ENCODE measurements around the gene FKBP8. TPM values are rescaled to one million over a fixed set of nuclear protein-coding genes. Genes with fewer than 3 reads are reported as not detected.

The FKBP8 gene
- total RNA-seq, 1 experiment from 2014 or later = 231 TPM

- H3K4me2 ChIP-seq = peak within 1 kb of the TSS; percentile 84
- H4K20me1 ChIP-seq (ENCODE audit: insufficient read depth) = no peaks in the 10 kb centered on the region
- H3K36me3 ChIP-seq (ENCODE audit: low read depth) = no peaks in the 10 kb centered on the region; the same call in 1 of the 2 replicates
- peaks cover 43% of the 10 kb centered on the region; the same call in 1 of the 2 replicates for H3F3A ChIP-seq (ENCODE audit: insufficient read depth, low read depth)
- TF ChIP-seq EZH2 (IDR thresholded peaks at IDR 0.05; ENCODE audit: low read depth) (no peak), CTCF (conservative IDR thresholded peaks at IDR 0.05) (peak; percentile 92)
- no peaks in the 10 kb centered on the region for H3K9me3 ChIP-seq (ENCODE audit: insufficient read depth, low read depth)
- peak within 1 kb of the TSS; percentile 64 for H3K27ac ChIP-seq
- H3K4me3 ChIP-seq = peak within 1 kb of the TSS; percentile 79
- CTCF ChIA-PET = interaction anchor here (0.7 to 0.9 kb wide), 2 partner anchors 61 to 242 kb away, joined by 3 read pairs; no protein-coding TSS in a partner anchor
- no TSS peak for BruUV-seq (replicated peaks)
- H2AFZ ChIP-seq = peak within 1 kb of the TSS; percentile 92
- peaks cover 14% of the 10 kb centered on the region; the same call in 1 of the 2 replicates for H3K79me2 ChIP-seq (ENCODE audit: low read depth)
- intact Hi-C loops (cut with micrococcal nuclease; ENCODE audit: unreplicated experiment) = loop anchor here (5.0 kb wide), 1 partner anchor 244 kb away; the partner anchor contains the start of gene UPF1
- no peaks in the 10 kb centered on the region for H3K27me3 ChIP-seq (ENCODE audit: insufficient read depth, low read depth)
- POLR2A ChIA-PET (ENCODE audit: unreplicated experiment) = interaction anchor here (0.5 to 0.6 kb wide), 4 partner anchors 31 to 1872 kb away, joined by 3 to 4 read pairs (median 4); no protein-coding TSS in a partner anchor
- peaks cover 11% of the 10 kb centered on the region for H3K4me1 ChIP-seq (replicated peaks; ENCODE audit: insufficient read depth)
- H3K9me2 ChIP-seq (ENCODE audit: insufficient read depth) = no peaks in the 10 kb centered on the region
- peak; percentile 66 to 81 for DNase-seq
These were observed 45.4 kb upstream of the FKBP8 start, which contains the start of gene REX1BD for GRCh38 chr19:18588611-18589379. Gene REX1BD (plus strand): TSS chr19:18588798. CDS start chr19:18588802, 4 bp downstream.

GRCh38 chr19:18587962-18588610 lies 44.7 kb upstream of the FKBP8 start:
- H3K9me3 ChIP-seq (ENCODE audit: insufficient read depth, low read depth) = no peaks in the 10 kb centered on the region
- H3K4me2 ChIP-seq = peak overlapping the region; percentile 84
- H3K4me1 ChIP-seq (replicated peaks; ENCODE audit: insufficient read depth) = peaks cover 11% of the 10 kb centered on the region
- intact Hi-C loops (cut with micrococcal nuclease; ENCODE audit: unreplicated experiment) = loop anchor here (5.0 kb wide), 1 partner anchor 244 kb away; the partner anchor contains the start of gene UPF1
- DNase-seq = no peak
- POLR2A ChIA-PET (ENCODE audit: unreplicated experiment) = interaction anchor here (0.5 to 0.8 kb wide), 3 partner anchors 30 to 1871 kb away, joined by 3 to 14 read pairs (median 4); no protein-coding TSS in a partner anchor
- H3F3A ChIP-seq (ENCODE audit: insufficient read depth, low read depth) = peaks cover 38% of the 10 kb centered on the region; the same call in 1 of the 2 replicates
- BruUV-seq (replicated peaks) = TSS peak; percentile 80
- peak overlapping the region; percentile 64 for H3K27ac ChIP-seq
- CTCF ChIA-PET = interaction anchor here (0.9 kb wide), 1 partner anchor 243 kb away, joined by 3 read pairs; no protein-coding TSS in a partner anchor
- H2AFZ ChIP-seq = peak overlapping the region; percentile 92
- no peaks in the 10 kb centered on the region; the same call in 1 of the 2 replicates for H3K36me3 ChIP-seq (ENCODE audit: low read depth)
- H3K9me2 ChIP-seq (ENCODE audit: insufficient read depth) = no peaks in the 10 kb centered on the region
- no peaks in the 10 kb centered on the region for H4K20me1 ChIP-seq (ENCODE audit: insufficient read depth)
- TF ChIP-seq CTCF (conservative IDR thresholded peaks at IDR 0.05) (no peak), EZH2 (IDR thresholded peaks at IDR 0.05; ENCODE audit: low read depth) (no peak)
- no peaks in the 10 kb centered on the region for H3K27me3 ChIP-seq (ENCODE audit: insufficient read depth, low read depth)
- peak overlapping the region; percentile 79 for H3K4me3 ChIP-seq
- peaks cover 14% of the 10 kb centered on the region; the same call in 1 of the 2 replicates for H3K79me2 ChIP-seq (ENCODE audit: low read depth)

GRCh38 chr19:18587561-18587960 lies 44.2 kb upstream of the FKBP8 start:
- no peaks in the 10 kb centered on the region for H4K20me1 ChIP-seq (ENCODE audit: insufficient read depth)
- peaks cover 14% of the 10 kb centered on the region; the same call in 1 of the 2 replicates for H3K79me2 ChIP-seq (ENCODE audit: low read depth)
- no peaks in the 10 kb centered on the region for H3K9me3 ChIP-seq (ENCODE audit: insufficient read depth, low read depth)
- peaks cover 11% of the 10 kb centered on the region for H3K4me1 ChIP-seq (replicated peaks; ENCODE audit: insufficient read depth)
- H3K27ac ChIP-seq = no peak overlapping the region
- DNase-seq = no peak
- no peaks in the 10 kb centered on the region for H3K9me2 ChIP-seq (ENCODE audit: insufficient read depth)
- H3K27me3 ChIP-seq (ENCODE audit: insufficient read depth, low read depth) = no peaks in the 10 kb centered on the region
- ChIA-PET POLR2A (ENCODE audit: unreplicated experiment) (interaction anchor here (0.5 to 0.8 kb wide), 2 partner anchors 29 to 63 kb away, joined by 3 to 14 read pairs; no protein-coding TSS in a partner anchor), CTCF (no interaction called here)
- BruUV-seq (replicated peaks) = no TSS peak
- peaks cover 34% of the 10 kb centered on the region; the same call in 1 of the 2 replicates for H3F3A ChIP-seq (ENCODE audit: insufficient read depth, low read depth)
- no peaks in the 10 kb centered on the region; the same call in 1 of the 2 replicates for H3K36me3 ChIP-seq (ENCODE audit: low read depth)
- no peak for TF ChIP-seq EZH2 (IDR thresholded peaks at IDR 0.05; ENCODE audit: low read depth)
- TF ChIP-seq CTCF (conservative IDR thresholded peaks at IDR 0.05) = no peak
- intact Hi-C loops (cut with micrococcal nuclease; ENCODE audit: unreplicated experiment) = loop anchor here (5.0 kb wide), 1 partner anchor 245 kb away; the partner anchor contains the start of gene UPF1
- H3K4me2 ChIP-seq = peak overlapping the region; percentile 84
- H2AFZ ChIP-seq = no peak overlapping the region
- H3K4me3 ChIP-seq = no peak overlapping the region
